PFSK-1 (cell line): ENCODE measurements around the gene SLC12A6.

Source experiments
- FOXP2 ChIP-seq: optimal IDR thresholded peaks from 2 replicates; pipeline ENCODE3; 2011; ENCODE audit warnings: borderline replicate concordance, control low read depth, inconsistent platforms; ENCODE audit not compliant: insufficient read depth; ENCODE audit errors: extremely low read length, extremely low read depth
- POLR2AphosphoS5 ChIP-seq: IDR thresholded peaks from 2 replicates; pipeline ENCODE4 v1.6.1; 2012; ENCODE audit warnings: low read depth, mild to moderate bottlenecking, control low read depth, low read length, moderate library complexity
- SIN3A ChIP-seq: IDR thresholded peaks from 2 replicates; pipeline ENCODE4 v1.6.1; 2012; ENCODE audit warnings: mild to moderate bottlenecking, low read length, moderate library complexity, borderline replicate concordance; ENCODE audit not compliant: insufficient read depth
- TAF1 ChIP-seq: IDR thresholded peaks from 2 replicates; pipeline ENCODE4 v1.6.1; 2012; ENCODE audit warnings: low read length, control low read depth, borderline replicate concordance; ENCODE audit not compliant: insufficient read depth
- TF ChIP-seq, protein P1 (sequence below), 2 experiments: IDR thresholded peaks; 2 replicates each; pipeline versions ENCODE4 v1.6.1 to v1.8.0; 2011 to 2012; ENCODE audit warnings: low read depth in 2 of 2, low read length in 2 of 2, control low read depth in 1 of 2, inconsistent platforms in 1 of 2, mild to moderate bottlenecking in 1 of 2, moderate library complexity in 1 of 2; ENCODE audit not compliant: insufficient read depth in 1 of 2

SLC12A6 gene

DNA sequence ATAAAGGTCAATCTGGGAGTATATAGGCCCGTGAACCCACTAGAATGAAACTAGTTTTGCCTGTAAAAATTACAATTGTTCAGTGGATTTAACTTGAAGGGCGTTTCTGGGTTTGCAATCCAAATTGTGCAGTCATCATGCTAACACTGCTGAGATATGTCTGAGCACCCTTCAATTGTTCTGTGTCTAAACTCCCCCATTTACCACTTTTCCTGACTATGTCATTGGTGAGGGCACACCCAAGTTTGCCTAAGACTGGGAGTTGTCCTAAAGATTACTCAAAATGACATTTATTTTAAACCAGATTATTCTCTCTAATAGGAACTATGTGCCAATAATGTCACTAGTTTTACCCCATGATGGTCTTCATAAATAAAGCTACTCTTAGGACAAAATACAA is 58.2 kb downstream of the SLC12A6 start:
- TF ChIP-seq FOXP2 (no peak), POLR2AphosphoS5 (no peak), SIN3A (no peak), TAF1 (no peak)
- TF ChIP-seq, protein P1, sequence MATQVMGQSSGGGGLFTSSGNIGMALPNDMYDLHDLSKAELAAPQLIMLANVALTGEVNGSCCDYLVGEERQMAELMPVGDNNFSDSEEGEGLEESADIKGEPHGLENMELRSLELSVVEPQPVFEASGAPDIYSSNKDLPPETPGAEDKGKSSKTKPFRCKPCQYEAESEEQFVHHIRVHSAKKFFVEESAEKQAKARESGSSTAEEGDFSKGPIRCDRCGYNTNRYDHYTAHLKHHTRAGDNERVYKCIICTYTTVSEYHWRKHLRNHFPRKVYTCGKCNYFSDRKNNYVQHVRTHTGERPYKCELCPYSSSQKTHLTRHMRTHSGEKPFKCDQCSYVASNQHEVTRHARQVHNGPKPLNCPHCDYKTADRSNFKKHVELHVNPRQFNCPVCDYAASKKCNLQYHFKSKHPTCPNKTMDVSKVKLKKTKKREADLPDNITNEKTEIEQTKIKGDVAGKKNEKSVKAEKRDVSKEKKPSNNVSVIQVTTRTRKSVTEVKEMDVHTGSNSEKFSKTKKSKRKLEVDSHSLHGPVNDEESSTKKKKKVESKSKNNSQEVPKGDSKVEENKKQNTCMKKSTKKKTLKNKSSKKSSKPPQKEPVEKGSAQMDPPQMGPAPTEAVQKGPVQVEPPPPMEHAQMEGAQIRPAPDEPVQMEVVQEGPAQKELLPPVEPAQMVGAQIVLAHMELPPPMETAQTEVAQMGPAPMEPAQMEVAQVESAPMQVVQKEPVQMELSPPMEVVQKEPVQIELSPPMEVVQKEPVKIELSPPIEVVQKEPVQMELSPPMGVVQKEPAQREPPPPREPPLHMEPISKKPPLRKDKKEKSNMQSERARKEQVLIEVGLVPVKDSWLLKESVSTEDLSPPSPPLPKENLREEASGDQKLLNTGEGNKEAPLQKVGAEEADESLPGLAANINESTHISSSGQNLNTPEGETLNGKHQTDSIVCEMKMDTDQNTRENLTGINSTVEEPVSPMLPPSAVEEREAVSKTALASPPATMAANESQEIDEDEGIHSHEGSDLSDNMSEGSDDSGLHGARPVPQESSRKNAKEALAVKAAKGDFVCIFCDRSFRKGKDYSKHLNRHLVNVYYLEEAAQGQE (IDR thresholded peaks at IDR 0.05; ENCODE audit: insufficient read depth in 1 of 2, low read depth in 2 of 2, low read length in 2 of 2): no peak

DNA sequence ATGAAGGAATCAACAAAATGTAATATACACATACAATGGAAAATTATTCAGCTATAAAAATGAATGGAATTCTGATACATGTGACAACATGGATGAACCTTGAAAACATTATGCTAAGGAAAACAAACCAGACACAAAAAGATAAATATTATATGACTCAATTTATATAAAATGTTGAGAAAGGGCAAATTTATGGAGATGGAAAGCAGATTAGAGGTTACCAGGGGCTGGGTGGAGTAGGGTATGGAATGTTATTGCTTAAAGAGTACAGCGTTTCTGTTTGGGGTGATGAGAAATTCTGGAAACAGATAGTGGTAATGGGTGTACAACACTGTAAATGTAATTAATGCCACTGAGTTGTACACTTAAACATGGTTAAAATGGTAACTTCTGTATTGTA is 61.9 kb downstream of the SLC12A6 start:
- TF ChIP-seq FOXP2: no peak
- no peak for TF ChIP-seq SIN3A
- no peak for TF ChIP-seq POLR2AphosphoS5
- TF ChIP-seq TAF1: no peak
- TF ChIP-seq, protein P1 (IDR thresholded peaks at IDR 0.05; ENCODE audit: insufficient read depth in 1 of 2, low read depth in 2 of 2, low read length in 2 of 2): no peak

DNA sequence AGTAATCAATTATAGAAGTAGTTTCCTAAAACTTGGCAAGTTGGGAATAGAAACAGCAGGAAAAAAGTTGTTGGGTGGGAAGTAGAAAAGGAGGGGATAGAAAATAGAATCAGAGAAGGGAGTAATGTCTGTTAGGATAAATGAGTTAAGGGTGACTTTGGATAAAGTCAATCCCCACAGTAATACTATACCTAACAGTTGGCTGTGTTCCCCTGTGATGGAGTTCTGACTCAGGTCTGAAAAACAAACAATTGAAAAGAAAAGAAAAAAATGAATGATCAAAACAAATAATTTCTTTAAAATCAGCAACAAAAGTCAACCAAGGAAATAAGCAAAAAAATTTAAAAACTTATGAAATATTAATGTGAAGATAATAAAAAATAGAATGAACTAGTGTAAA is 62.4 kb downstream of the SLC12A6 start:
- no peak for TF ChIP-seq SIN3A
- no peak for TF ChIP-seq FOXP2
- no peak for TF ChIP-seq POLR2AphosphoS5
- TF ChIP-seq, protein P1 (IDR thresholded peaks at IDR 0.05; ENCODE audit: insufficient read depth in 1 of 2, low read depth in 2 of 2, low read length in 2 of 2): no peak
- no peak for TF ChIP-seq TAF1

DNA sequence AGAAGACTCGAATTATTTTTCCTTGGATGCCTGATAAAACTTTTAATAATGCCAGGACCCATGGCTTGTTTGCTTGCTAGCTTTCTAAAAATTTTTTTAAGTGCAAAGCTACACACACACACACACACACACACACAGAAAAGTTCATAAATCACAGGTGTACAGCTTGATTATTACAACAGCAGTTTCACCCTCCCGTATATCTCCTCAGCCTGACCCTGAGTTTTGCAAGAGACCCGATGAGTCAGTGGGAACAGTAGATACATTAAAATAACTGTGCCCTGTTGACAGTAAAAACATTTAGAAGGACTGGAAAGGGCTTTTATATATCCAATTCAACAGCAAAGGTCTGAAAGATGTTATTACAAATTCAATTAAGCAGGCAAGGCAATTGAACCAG is 66.1 kb downstream of the SLC12A6 start:
- TF ChIP-seq POLR2AphosphoS5: no peak
- no peak for TF ChIP-seq SIN3A
- TF ChIP-seq, protein P1 (IDR thresholded peaks at IDR 0.05; ENCODE audit: insufficient read depth in 1 of 2, low read depth in 2 of 2, low read length in 2 of 2): no peak
- no peak for TF ChIP-seq TAF1
- no peak for TF ChIP-seq FOXP2

DNA sequence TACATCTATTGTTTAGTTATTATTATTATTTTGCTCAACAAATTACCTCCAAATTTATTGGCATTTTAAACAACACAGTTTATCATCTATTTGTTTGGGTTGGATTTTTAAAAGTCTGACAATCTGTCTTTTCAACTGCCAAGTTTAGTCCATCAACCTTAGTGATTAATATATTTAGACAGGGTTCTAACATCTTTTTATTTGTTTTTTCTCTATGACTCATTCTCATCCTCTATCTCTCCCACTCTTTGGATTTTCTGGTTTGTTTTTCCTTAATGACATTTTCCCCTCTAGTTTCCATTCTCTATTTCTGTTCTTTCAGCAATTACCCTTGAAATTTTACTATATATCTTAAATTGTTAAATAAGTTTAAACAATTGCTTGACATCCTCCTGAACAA is 70.8 kb downstream of the SLC12A6 start:
- TF ChIP-seq, protein P1 (IDR thresholded peaks at IDR 0.05; ENCODE audit: insufficient read depth in 1 of 2, low read depth in 2 of 2, low read length in 2 of 2): no peak
- no peak for TF ChIP-seq TAF1
- no peak for TF ChIP-seq POLR2AphosphoS5
- TF ChIP-seq SIN3A: no peak
- no peak for TF ChIP-seq FOXP2
